ENCODE results near the gene B3GNT7.

DNA sequence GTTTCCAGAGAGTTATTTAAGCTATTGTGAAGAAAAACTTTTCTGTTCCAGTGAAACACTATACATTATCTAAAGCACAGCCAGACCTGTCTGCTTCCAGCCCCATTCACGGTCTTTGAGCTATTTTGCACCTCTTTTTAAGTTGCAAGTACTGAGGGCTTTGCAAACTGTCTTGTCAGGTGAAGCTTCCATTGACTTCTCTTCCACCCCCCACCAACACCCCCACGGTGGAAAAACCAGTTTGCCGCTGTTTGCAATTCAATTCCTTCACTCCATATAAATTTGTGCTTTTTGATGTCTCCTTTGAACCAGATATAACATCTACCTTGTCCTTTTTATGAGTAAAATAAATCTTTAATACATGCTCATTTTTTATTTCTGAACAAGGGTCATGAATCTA, 15.7 kb downstream of the B3GNT7 start:
- TF ChIP-seq, protein P1, sequence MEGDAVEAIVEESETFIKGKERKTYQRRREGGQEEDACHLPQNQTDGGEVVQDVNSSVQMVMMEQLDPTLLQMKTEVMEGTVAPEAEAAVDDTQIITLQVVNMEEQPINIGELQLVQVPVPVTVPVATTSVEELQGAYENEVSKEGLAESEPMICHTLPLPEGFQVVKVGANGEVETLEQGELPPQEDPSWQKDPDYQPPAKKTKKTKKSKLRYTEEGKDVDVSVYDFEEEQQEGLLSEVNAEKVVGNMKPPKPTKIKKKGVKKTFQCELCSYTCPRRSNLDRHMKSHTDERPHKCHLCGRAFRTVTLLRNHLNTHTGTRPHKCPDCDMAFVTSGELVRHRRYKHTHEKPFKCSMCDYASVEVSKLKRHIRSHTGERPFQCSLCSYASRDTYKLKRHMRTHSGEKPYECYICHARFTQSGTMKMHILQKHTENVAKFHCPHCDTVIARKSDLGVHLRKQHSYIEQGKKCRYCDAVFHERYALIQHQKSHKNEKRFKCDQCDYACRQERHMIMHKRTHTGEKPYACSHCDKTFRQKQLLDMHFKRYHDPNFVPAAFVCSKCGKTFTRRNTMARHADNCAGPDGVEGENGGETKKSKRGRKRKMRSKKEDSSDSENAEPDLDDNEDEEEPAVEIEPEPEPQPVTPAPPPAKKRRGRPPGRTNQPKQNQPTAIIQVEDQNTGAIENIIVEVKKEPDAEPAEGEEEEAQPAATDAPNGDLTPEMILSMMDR (conservative IDR thresholded peaks at IDR 0.05; ENCODE audit: low read depth in 2 of 2), result no peak
- TF ChIP-seq EZH2phosphoT487 (IDR thresholded peaks at IDR 0.05; ENCODE audit: unreplicated experiment) (no peak), CREB1 (CRISPR knock-in tag; IDR thresholded peaks at IDR 0.05; ENCODE audit: low read depth) (no peak), POLR2AphosphoS5 (IDR thresholded peaks at IDR 0.05; ENCODE audit: low read depth) (no peak), ZNF331 (CRISPR knock-in tag; IDR thresholded peaks at IDR 0.05; ENCODE audit: low read depth) (no peak), EZH2 (IDR thresholded peaks at IDR 0.05; ENCODE audit: low read depth, unreplicated experiment) (no peak), JUNB (IDR thresholded peaks at IDR 0.05; ENCODE audit: unreplicated experiment) (no peak)
- TF ChIP-seq, protein P2, sequence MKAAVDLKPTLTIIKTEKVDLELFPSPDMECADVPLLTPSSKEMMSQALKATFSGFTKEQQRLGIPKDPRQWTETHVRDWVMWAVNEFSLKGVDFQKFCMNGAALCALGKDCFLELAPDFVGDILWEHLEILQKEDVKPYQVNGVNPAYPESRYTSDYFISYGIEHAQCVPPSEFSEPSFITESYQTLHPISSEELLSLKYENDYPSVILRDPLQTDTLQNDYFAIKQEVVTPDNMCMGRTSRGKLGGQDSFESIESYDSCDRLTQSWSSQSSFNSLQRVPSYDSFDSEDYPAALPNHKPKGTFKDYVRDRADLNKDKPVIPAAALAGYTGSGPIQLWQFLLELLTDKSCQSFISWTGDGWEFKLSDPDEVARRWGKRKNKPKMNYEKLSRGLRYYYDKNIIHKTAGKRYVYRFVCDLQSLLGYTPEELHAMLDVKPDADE (IDR thresholded peaks at IDR 0.05), result no peak
- TF ChIP-seq, protein P3, sequence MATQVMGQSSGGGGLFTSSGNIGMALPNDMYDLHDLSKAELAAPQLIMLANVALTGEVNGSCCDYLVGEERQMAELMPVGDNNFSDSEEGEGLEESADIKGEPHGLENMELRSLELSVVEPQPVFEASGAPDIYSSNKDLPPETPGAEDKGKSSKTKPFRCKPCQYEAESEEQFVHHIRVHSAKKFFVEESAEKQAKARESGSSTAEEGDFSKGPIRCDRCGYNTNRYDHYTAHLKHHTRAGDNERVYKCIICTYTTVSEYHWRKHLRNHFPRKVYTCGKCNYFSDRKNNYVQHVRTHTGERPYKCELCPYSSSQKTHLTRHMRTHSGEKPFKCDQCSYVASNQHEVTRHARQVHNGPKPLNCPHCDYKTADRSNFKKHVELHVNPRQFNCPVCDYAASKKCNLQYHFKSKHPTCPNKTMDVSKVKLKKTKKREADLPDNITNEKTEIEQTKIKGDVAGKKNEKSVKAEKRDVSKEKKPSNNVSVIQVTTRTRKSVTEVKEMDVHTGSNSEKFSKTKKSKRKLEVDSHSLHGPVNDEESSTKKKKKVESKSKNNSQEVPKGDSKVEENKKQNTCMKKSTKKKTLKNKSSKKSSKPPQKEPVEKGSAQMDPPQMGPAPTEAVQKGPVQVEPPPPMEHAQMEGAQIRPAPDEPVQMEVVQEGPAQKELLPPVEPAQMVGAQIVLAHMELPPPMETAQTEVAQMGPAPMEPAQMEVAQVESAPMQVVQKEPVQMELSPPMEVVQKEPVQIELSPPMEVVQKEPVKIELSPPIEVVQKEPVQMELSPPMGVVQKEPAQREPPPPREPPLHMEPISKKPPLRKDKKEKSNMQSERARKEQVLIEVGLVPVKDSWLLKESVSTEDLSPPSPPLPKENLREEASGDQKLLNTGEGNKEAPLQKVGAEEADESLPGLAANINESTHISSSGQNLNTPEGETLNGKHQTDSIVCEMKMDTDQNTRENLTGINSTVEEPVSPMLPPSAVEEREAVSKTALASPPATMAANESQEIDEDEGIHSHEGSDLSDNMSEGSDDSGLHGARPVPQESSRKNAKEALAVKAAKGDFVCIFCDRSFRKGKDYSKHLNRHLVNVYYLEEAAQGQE (IDR thresholded peaks at IDR 0.05; ENCODE audit: unreplicated experiment), result no peak
